ENCODE data around the gene ADGRD1. TPM values are rescaled to one million over a fixed set of nuclear protein-coding genes. Genes with fewer than 3 reads are reported as not detected.

Gene ADGRD1
- total and polyA plus RNA-seq, 3 experiments from 2014 or later: 1.1 to 1.3 TPM; not detected in 1

- peaks cover 0 to 3% of the 10 kb centered on the region in 2 donors for H3K27me3 Mint-ChIP-seq
- no peak for DNase-seq
- no peaks in the 10 kb centered on the region for H3K4me1 Mint-ChIP-seq
- H3K4me3 Mint-ChIP-seq: no peak overlapping the region
- Histone ChIP-seq H3K9me3 (ENCODE audit: low read length) (no peaks in the 10 kb centered on the region), H3K4me3 (ENCODE audit: low read length) (no peak overlapping the region), H3K36me3 (ENCODE audit: insufficient read depth, low read length) (no peaks in the 10 kb centered on the region), H3K4me1 (ENCODE audit: insufficient read depth, low read length) (no peaks in the 10 kb centered on the region), H3K27me3 (ENCODE audit: insufficient read depth, low read length, poor library complexity, severe bottlenecking) (no peaks in the 10 kb centered on the region), H3K27ac (ENCODE audit: low read depth, low read length) (no peak overlapping the region)
- CTCF ChIA-PET: no interaction called here
- POLR2A ChIA-PET: no interaction called here
- no peaks in the 10 kb centered on the region for H3K36me3 Mint-ChIP-seq
- H3K27ac Mint-ChIP-seq: no peak overlapping the region
- no peaks in the 10 kb centered on the region for H3K9me3 Mint-ChIP-seq
These were observed 63.8 kb downstream of the ADGRD1 start for GRCh38 chr12:131017477-131017991.

GRCh38 chr12:131018019-131018620, 64.4 kb downstream of the ADGRD1 start:
- H3K4me1 ChIP-seq (ENCODE audit: insufficient read depth, low read length): no peaks in the 10 kb centered on the region
- H3K36me3 ChIP-seq (ENCODE audit: insufficient read depth, low read length): no peaks in the 10 kb centered on the region
- no peaks in the 10 kb centered on the region for H3K9me3 ChIP-seq (ENCODE audit: low read length)
- no peaks in the 10 kb centered on the region for H3K27me3 ChIP-seq (ENCODE audit: insufficient read depth, low read length, poor library complexity, severe bottlenecking)
- Mint-ChIP-seq H3K27ac (no peak overlapping the region), H3K4me3 (no peak overlapping the region), H3K4me1 (no peaks in the 10 kb centered on the region), H3K36me3 (no peaks in the 10 kb centered on the region), H3K9me3 (no peaks in the 10 kb centered on the region), H3K27me3 (peaks cover 0 to 7% of the 10 kb centered on the region in 2 donors)
- no peak overlapping the region for H3K27ac ChIP-seq (ENCODE audit: low read depth, low read length)
- CTCF ChIA-PET: no interaction called here
- no peak overlapping the region for H3K4me3 ChIP-seq (ENCODE audit: low read length)
- POLR2A ChIA-PET: no interaction called here
- no peak for DNase-seq

GRCh38 chr12:131018808-131019397, 65.2 kb downstream of the ADGRD1 start:
- H3K27me3 Mint-ChIP-seq: peaks cover 0 to 8% of the 10 kb centered on the region in 2 donors
- no peak for DNase-seq
- POLR2A ChIA-PET: no interaction called here
- H3K36me3 ChIP-seq (ENCODE audit: insufficient read depth, low read length): no peaks in the 10 kb centered on the region
- no peaks in the 10 kb centered on the region for H3K27me3 ChIP-seq (ENCODE audit: insufficient read depth, low read length, poor library complexity, severe bottlenecking)
- CTCF ChIA-PET: no interaction called here
- no peak overlapping the region for H3K4me3 Mint-ChIP-seq
- no peaks in the 10 kb centered on the region for H3K9me3 Mint-ChIP-seq
- no peak overlapping the region for H3K27ac Mint-ChIP-seq
- H3K4me1 Mint-ChIP-seq: no peaks in the 10 kb centered on the region
- no peaks in the 10 kb centered on the region for H3K9me3 ChIP-seq (ENCODE audit: low read length)
- no peak overlapping the region for H3K4me3 ChIP-seq (ENCODE audit: low read length)
- H3K27ac ChIP-seq (ENCODE audit: low read depth, low read length): no peak overlapping the region
- H3K4me1 ChIP-seq (ENCODE audit: insufficient read depth, low read length): no peaks in the 10 kb centered on the region
- no peaks in the 10 kb centered on the region for H3K36me3 Mint-ChIP-seq

GRCh38 chr12:131020326-131021153, 66.8 kb downstream of the ADGRD1 start:
- Mint-ChIP-seq H3K4me3 (no peak overlapping the region), H3K27ac (no peak overlapping the region), H3K9me3 (no peaks in the 10 kb centered on the region), H3K4me1 (no peaks in the 10 kb centered on the region), H3K27me3 (peaks cover 0 to 6% of the 10 kb centered on the region in 2 donors), H3K36me3 (no peaks in the 10 kb centered on the region)
- Histone ChIP-seq H3K27ac (ENCODE audit: low read depth, low read length) (no peak overlapping the region), H3K36me3 (ENCODE audit: insufficient read depth, low read length) (no peaks in the 10 kb centered on the region), H3K9me3 (ENCODE audit: low read length) (no peaks in the 10 kb centered on the region), H3K4me1 (ENCODE audit: insufficient read depth, low read length) (no peaks in the 10 kb centered on the region), H3K27me3 (ENCODE audit: insufficient read depth, low read length, poor library complexity, severe bottlenecking) (no peaks in the 10 kb centered on the region), H3K4me3 (ENCODE audit: low read length) (no peak overlapping the region)
- CTCF ChIA-PET: no interaction called here
- POLR2A ChIA-PET: no interaction called here
- DNase-seq: no peak

- no peak overlapping the region for H3K27ac ChIP-seq (ENCODE audit: low read depth, low read length)
- no peaks in the 10 kb centered on the region for H3K36me3 ChIP-seq (ENCODE audit: insufficient read depth, low read length)
- H3K27ac Mint-ChIP-seq: peak overlapping the region in 1 of 8 donors; percentile 24
- CTCF ChIA-PET: no interaction called here
- H3K9me3 ChIP-seq (ENCODE audit: low read length): no peaks in the 10 kb centered on the region
- DNase-seq: no peak
- H3K4me3 Mint-ChIP-seq: no peak overlapping the region
- H3K9me3 Mint-ChIP-seq: no peaks in the 10 kb centered on the region
- no peak overlapping the region for H3K4me3 ChIP-seq (ENCODE audit: low read length)
- H3K36me3 Mint-ChIP-seq: no peaks in the 10 kb centered on the region
- no peaks in the 10 kb centered on the region for H3K27me3 ChIP-seq (ENCODE audit: insufficient read depth, low read length, poor library complexity, severe bottlenecking)
- H3K4me1 Mint-ChIP-seq: no peaks in the 10 kb centered on the region
- peaks cover 0 to 6% of the 10 kb centered on the region in 2 donors for H3K27me3 Mint-ChIP-seq
- no peaks in the 10 kb centered on the region for H3K4me1 ChIP-seq (ENCODE audit: insufficient read depth, low read length)
- POLR2A ChIA-PET: no interaction called here
These were observed 67.4 kb downstream of the ADGRD1 start for GRCh38 chr12:131021154-131021541.

- Histone ChIP-seq H3K27me3 (ENCODE audit: insufficient read depth, low read length, poor library complexity, severe bottlenecking) (no peaks in the 10 kb centered on the region), H3K36me3 (ENCODE audit: insufficient read depth, low read length) (no peaks in the 10 kb centered on the region), H3K4me3 (ENCODE audit: low read length) (no peak overlapping the region), H3K27ac (ENCODE audit: low read depth, low read length) (no peak overlapping the region), H3K9me3 (ENCODE audit: low read length) (no peaks in the 10 kb centered on the region), H3K4me1 (ENCODE audit: insufficient read depth, low read length) (no peaks in the 10 kb centered on the region)
- no peaks in the 10 kb centered on the region for H3K4me1 Mint-ChIP-seq
- POLR2A ChIA-PET: no interaction called here
- no peaks in the 10 kb centered on the region for H3K9me3 Mint-ChIP-seq
- H3K4me3 Mint-ChIP-seq: no peak overlapping the region
- H3K27ac Mint-ChIP-seq: no peak overlapping the region
- H3K27me3 Mint-ChIP-seq: peaks cover 0 to 9% of the 10 kb centered on the region in 2 donors
- no peak for DNase-seq
- CTCF ChIA-PET: no interaction called here
- no peaks in the 10 kb centered on the region for H3K36me3 Mint-ChIP-seq
These were observed 70.3 kb downstream of the ADGRD1 start for GRCh38 chr12:131024026-131024425.

GRCh38 chr12:131024721-131025120, 71.0 kb downstream of the ADGRD1 start:
- Histone ChIP-seq H3K27ac (ENCODE audit: low read depth, low read length) (no peak overlapping the region), H3K4me1 (ENCODE audit: insufficient read depth, low read length) (no peaks in the 10 kb centered on the region), H3K4me3 (ENCODE audit: low read length) (no peak overlapping the region), H3K9me3 (ENCODE audit: low read length) (no peaks in the 10 kb centered on the region), H3K36me3 (ENCODE audit: insufficient read depth, low read length) (no peaks in the 10 kb centered on the region), H3K27me3 (ENCODE audit: insufficient read depth, low read length, poor library complexity, severe bottlenecking) (no peaks in the 10 kb centered on the region)
- Mint-ChIP-seq H3K9me3 (no peaks in the 10 kb centered on the region), H3K4me3 (no peak overlapping the region), H3K27ac (no peak overlapping the region), H3K36me3 (no peaks in the 10 kb centered on the region), H3K27me3 (peaks cover 0 to 9% of the 10 kb centered on the region in 2 donors), H3K4me1 (no peaks in the 10 kb centered on the region)
- CTCF ChIA-PET: no interaction called here
- DNase-seq: no peak
- POLR2A ChIA-PET: no interaction called here

- ChIA-PET POLR2A (no interaction called here), CTCF (no interaction called here)
- Histone ChIP-seq H3K27me3 (ENCODE audit: insufficient read depth, low read length, poor library complexity, severe bottlenecking) (no peaks in the 10 kb centered on the region), H3K9me3 (ENCODE audit: low read length) (no peaks in the 10 kb centered on the region), H3K4me1 (ENCODE audit: insufficient read depth, low read length) (no peaks in the 10 kb centered on the region), H3K4me3 (ENCODE audit: low read length) (no peak overlapping the region), H3K27ac (ENCODE audit: low read depth, low read length) (no peak overlapping the region), H3K36me3 (ENCODE audit: insufficient read depth, low read length) (no peaks in the 10 kb centered on the region)
- no peak for DNase-seq
- Mint-ChIP-seq H3K27me3 (peaks cover 0 to 9% of the 10 kb centered on the region in 2 donors), H3K4me3 (no peak overlapping the region), H3K9me3 (no peaks in the 10 kb centered on the region), H3K4me1 (no peaks in the 10 kb centered on the region), H3K36me3 (no peaks in the 10 kb centered on the region), H3K27ac (no peak overlapping the region)
These were observed 71.5 kb downstream of the ADGRD1 start for GRCh38 chr12:131025234-131025633.

Measured in CD8-positive, alpha-beta memory T cell (primary cell).